Endothelial cell of umbilical vein (primary cell): ENCODE data around the gene SNTA1. TPM values are rescaled to one million over a fixed set of nuclear protein-coding genes. Genes with fewer than 3 reads are reported as not detected.

Experiments
- BruUV-seq: library from RNA; stranded (reverse); fragments of 400-500 nt; replicated peaks from 2 replicates; lab custom pipeline; 2021; lab: Mats Ljungman, UMichigan
- CTCF ChIA-PET: fragments of 300-600, 350-600 bp; sonication (Branson Sonifier 250); formaldehyde crosslinking; loops from one replicate; lab custom pipeline; 2021; ENCODE audit warnings: antibody characterized with exemption, inconsistent platforms; lab: Charles Lee
- POLR2A ChIA-PET: fragments of 300-600, 350-600 bp; sonication (Branson Sonifier 250); formaldehyde crosslinking; loops from one replicate; lab custom pipeline; 2021; ENCODE audit warnings: antibody characterized with exemption, inconsistent platforms; lab: Charles Lee
- DNase-seq: peaks from one replicate; pipeline ENCODE4 v3.0.0-alpha.2; 2011; ENCODE audit warnings: low read depth, low spot score
- FAIRE-seq: peaks from 2 replicates; lab custom pipeline; 2011; peaks lifted over from hg19 to GRCh38; lab: Jason Lieb, UNC
- H2AFZ ChIP-seq: 2 replicates; pipeline ENCODE4 v1.6.0; 2012; ENCODE audit warnings: low read depth, low read length, control low read depth, inconsistent platforms
- H3K27ac ChIP-seq: 2 replicates; pipeline ENCODE4 v1.5.1; 2011; ENCODE audit warnings: low read depth, mild to moderate bottlenecking, control low read depth, low read length, moderate library complexity; ENCODE audit not compliant: insufficient read depth
- H3K27me3 ChIP-seq, 2 experiments: 2 replicates each; pipeline versions ENCODE4 v1.6.0 to v1.6.1; 2011; ENCODE audit warnings: low read length in 2 of 2, mixed read lengths in 1 of 2; ENCODE audit not compliant: control insufficient read depth in 2 of 2, insufficient read depth in 2 of 2
- H3K36me3 ChIP-seq, 2 experiments: 2 replicates in 1 of 2; 3 replicates in 1 of 2; pipeline ENCODE4 v1.5.1; 2011; ENCODE audit warnings: low read length in 2 of 2, mild to moderate bottlenecking in 1 of 2, moderate library complexity in 1 of 2; ENCODE audit not compliant: control insufficient read depth in 2 of 2, insufficient read depth in 2 of 2; ENCODE audit errors: extremely low read depth in 1 of 2
- H3K4me1 ChIP-seq: 3 replicates; pipeline ENCODE4 v1.5.1; 2011; ENCODE audit warnings: mild to moderate bottlenecking, low read length; ENCODE audit not compliant: control insufficient read depth, insufficient read depth; ENCODE audit errors: extremely low read depth
- H3K4me2 ChIP-seq: 2 replicates; pipeline ENCODE4 v1.6.1; 2011; ENCODE audit warnings: low read length, control low read depth, mixed read lengths; ENCODE audit not compliant: insufficient read depth
- H3K4me3 ChIP-seq, 3 experiments: fragments of 200-600 bp in 1 of 3; sonication (generic), shearing (Covaris generic) in 1 of 3; replicated peaks in 1 of 3; 2 replicates each; pipeline ENCODE4 v1.5.1; 2011 to 2016; ENCODE audit warnings: control low read depth in 3 of 3, low read length in 3 of 3, mild to moderate bottlenecking in 2 of 3, inconsistent platforms in 1 of 3, low read depth in 1 of 3, moderate library complexity in 1 of 3; ENCODE audit not compliant: insufficient read depth in 1 of 3
- H3K79me2 ChIP-seq: 2 replicates; pipeline ENCODE4 v1.6.0; 2012; ENCODE audit warnings: low read length, inconsistent platforms; ENCODE audit not compliant: control insufficient read depth, insufficient read depth
- H3K9ac ChIP-seq: replicated peaks from 2 replicates; pipeline ENCODE3; 2011; ENCODE audit warnings: low read length, control low read depth; ENCODE audit not compliant: insufficient read depth; ENCODE audit errors: extremely low read depth
- H3K9me1 ChIP-seq: replicated peaks from 3 replicates; pipeline ENCODE4 v1.6.0; 2011; ENCODE audit warnings: mild to moderate bottlenecking, low read length; ENCODE audit not compliant: control insufficient read depth, insufficient read depth; ENCODE audit errors: extremely low read depth
- H3K9me3 ChIP-seq: replicated peaks from 2 replicates; pipeline ENCODE4 v1.5.1; 2012; ENCODE audit warnings: low read length, inconsistent platforms; ENCODE audit not compliant: control insufficient read depth, insufficient read depth
- H4K20me1 ChIP-seq: replicated peaks from 2 replicates; pipeline ENCODE3; 2011; ENCODE audit warnings: mild to moderate bottlenecking, low read length; ENCODE audit not compliant: control insufficient read depth, insufficient read depth; ENCODE audit errors: extremely low read depth
- CTCF ChIP-seq, 2 donors: IDR thresholded peaks; 1 replicate in 1 of 2; 2 replicates in 1 of 2; pipeline ENCODE4 v1.5.1; 2011; ENCODE audit warnings: low read length in 2 of 2, mild to moderate bottlenecking in 2 of 2, moderate library complexity in 2 of 2, control low read depth in 1 of 2, inconsistent platforms in 1 of 2, low read depth in 1 of 2; ENCODE audit not compliant: insufficient read depth in 1 of 2; ENCODE audit errors: extremely low read depth in 1 of 2
- EZH2 ChIP-seq: IDR thresholded peaks from 2 replicates; pipeline ENCODE4 v1.6.1; 2012; ENCODE audit warnings: borderline replicate concordance, low read depth, mild to moderate bottlenecking, moderate library complexity, low read length, inconsistent platforms; ENCODE audit not compliant: severe bottlenecking
- FOS ChIP-seq: IDR thresholded peaks from 2 replicates; pipeline ENCODE4 v1.6.1; 2011; ENCODE audit warnings: mild to moderate bottlenecking, low read length, moderate library complexity, borderline replicate concordance; ENCODE audit not compliant: insufficient read depth
- POLR2A ChIP-seq: IDR thresholded peaks from 2 replicates; pipeline ENCODE4 v1.6.1; 2012; ENCODE audit warnings: low read depth, mild to moderate bottlenecking, control low read depth, low read length
- dilution Hi-C: fragments of 300-500 bp; cut with MboI; formaldehyde crosslinking; loops from one replicate; pipeline ENCODE4 v1.15.0; 2019; ENCODE audit warnings: low sequenced_read_pairs; ENCODE audit not compliant: extremely low pct_ligation_motif_present
- intact Hi-C: fragments of 100-400 bp; cut with micrococcal nuclease; formaldehyde crosslinking; loops from one replicate; pipeline ENCODE4 v1.10.0; 2022
- polyA plus RNA-seq, 4 experiments: library from polyadenylated mRNA; depleted of rRNA in 3 of 4; stranded (reverse) in 3 of 4; unstranded in 1 of 4; fragments of >200 nt; gene quantifications; 2 replicates each; pipeline versions ENCODE4 v1.2.1 to v1.2.3, GENCODE V29; 2011 to 2012; ENCODE audit warnings: missing spikeins in 1 of 4
- total RNA-seq: library from RNA; stranded (reverse); gene quantifications from 2 replicates; pipeline ENCODE4 v1.2.3, GENCODE V29; 2021

Gene SNTA1
- total and polyA plus RNA-seq, 2 donors (not counting 3 experiments of a cell fraction or from before 2014, with no cell fraction given): 5.2 to 6.0 TPM

- H2AFZ ChIP-seq: no peak overlapping the region
- ChIA-PET CTCF (no interaction called here), POLR2A (no interaction called here)
- no peak overlapping the region for H3K9ac ChIP-seq
- no peaks in the 10 kb centered on the region for H3K27me3 ChIP-seq
- H3K4me1 ChIP-seq: no peaks in the 10 kb centered on the region
- H3K27ac ChIP-seq: no peak overlapping the region
- no peak for DNase-seq
- peaks cover 0 to 7% of the 10 kb centered on the region in 2 experiments for H3K36me3 ChIP-seq
- FAIRE-seq: no peak
- dilution Hi-C loops (no loop called here), intact Hi-C loops (no loop called here)
- no peaks in the 10 kb centered on the region for H3K9me1 ChIP-seq
- H3K4me2 ChIP-seq: no peak overlapping the region
- no peaks in the 10 kb centered on the region for H3K9me3 ChIP-seq
- TF ChIP-seq FOS: no peak
- no peak for TF ChIP-seq EZH2
- TF ChIP-seq CTCF (IDR thresholded peaks at IDR 0.05; ENCODE audit: extremely low read depth in 1 of 2, insufficient read depth in 1 of 2, low read depth in 1 of 2, low read length in 2 of 2): no peak
- no peak for TF ChIP-seq POLR2A
- no peaks in the 10 kb centered on the region for H3K79me2 ChIP-seq
- no peak overlapping the region for H3K4me3 ChIP-seq
- no TSS peak for BruUV-seq
- no peaks in the 10 kb centered on the region for H4K20me1 ChIP-seq
Measured at GRCh38 chr20:33377366-33377765, 66.2 kb downstream of the SNTA1 start.
